HG02973 (cell line): ENCODE data around the gene STAT4.
A peak's percentile ranks its signal among the peaks of the same experiment; 100 is the strongest.

Experiments used
- ATAC-seq: cut with Tn5 transposase; IDR thresholded peaks from one replicate; pipeline ENCODE4 v1.9.1; 2021; ENCODE audit warnings: moderate library complexity; ENCODE audit not compliant: unreplicated experiment

STAT4 gene

GRCh38 chr2:191018048-191018447 lies 132.7 kb downstream of the STAT4 start:
- ATAC-seq = no peak

GRCh38 chr2:191015831-191016230 lies 135.0 kb downstream of the STAT4 start:
- no peak for ATAC-seq

- ATAC-seq = no peak
Measured at GRCh38 chr2:191015239-191015638, 135.6 kb downstream of the STAT4 start.

- ATAC-seq = no peak
Measured at GRCh38 chr2:191014653-191015020, 136.2 kb downstream of the STAT4 start.

- ATAC-seq = peak; percentile 81
Measured at GRCh38 chr2:191013932-191014652, 136.7 kb downstream of the STAT4 start, which contains the start of gene STAT1. Gene STAT1, minus strand, starts transcription at chr2:191014171. Its CDS starts 4,168 bp downstream, at chr2:191010003.

- ATAC-seq = no peak
Measured at GRCh38 chr2:191013682-191013931, 137.2 kb downstream of the STAT4 start.

GRCh38 chr2:191012845-191013681 lies 137.7 kb downstream of the STAT4 start:
- no peak for ATAC-seq

- ATAC-seq = no peak
Measured at GRCh38 chr2:191012346-191012745, 138.4 kb downstream of the STAT4 start.

GRCh38 chr2:191010887-191011885 lies 139.6 kb downstream of the STAT4 start:
- no peak for ATAC-seq

- ATAC-seq = no peak
Measured at GRCh38 chr2:191009541-191010374, 141.0 kb downstream of the STAT4 start.

GRCh38 chr2:191008286-191008685 lies 142.5 kb downstream of the STAT4 start:
- no peak for ATAC-seq

GRCh38 chr2:191006997-191007783 lies 143.6 kb downstream of the STAT4 start:
- no peak for ATAC-seq

GRCh38 chr2:191006297-191006696 lies 144.5 kb downstream of the STAT4 start:
- no peak for ATAC-seq

GRCh38 chr2:191003405-191004309 lies 147.1 kb downstream of the STAT4 start:
- ATAC-seq = no peak

- ATAC-seq = no peak
Measured at GRCh38 chr2:191001624-191002023, 149.2 kb downstream of the STAT4 start.

- ATAC-seq = no peak
Measured at GRCh38 chr2:191001032-191001431, 149.8 kb downstream of the STAT4 start.

GRCh38 chr2:190999949-191000665 lies 150.7 kb downstream of the STAT4 start:
- ATAC-seq = no peak

- ATAC-seq = no peak
Measured at GRCh38 chr2:190999058-190999457, 151.7 kb downstream of the STAT4 start.
